Measurements from ENCODE around the gene IFNGR2. TPM values are rescaled to one million over a fixed set of nuclear protein-coding genes. Genes with fewer than 3 reads are reported as not detected.
A peak's percentile ranks its signal among the peaks of the same experiment; 100 is the strongest.

Gene IFNGR2
- total and polyA plus RNA-seq, 2 of the 13 experiments (the other 11 are each of a cell fraction or from before 2014, with no cell fraction given), result 61.3 to 117 TPM

- TF ChIP-seq ATF3 (CRISPR knock-in tag; IDR thresholded peaks at IDR 0.05) (no peak), HDAC2 (CRISPR knock-in tag; IDR thresholded peaks at IDR 0.05) (peak; percentile 84), PCBP1 (IDR thresholded peaks at IDR 0.05; ENCODE audit: borderline replicate concordance, low read depth, low read length) (no peak), PHF21A (CRISPR knock-in tag; IDR thresholded peaks at IDR 0.05) (peak; percentile 78), KLF11 (CRISPR knock-in tag; IDR thresholded peaks at IDR 0.05) (no peak), SMARCC2 (IDR thresholded peaks at IDR 0.05) (no peak), CC2D1A (CRISPR knock-in tag; IDR thresholded peaks at IDR 0.05) (no peak), ZNF382 (CRISPR knock-in tag; IDR thresholded peaks at IDR 0.05; ENCODE audit: borderline replicate concordance) (no peak), ZMAT3 (CRISPR knock-in tag; conservative IDR thresholded peaks at IDR 0.05) (peak; percentile 61; the same call in 1 of the 2 replicates), KLF16 (CRISPR knock-in tag; IDR thresholded peaks at IDR 0.05) (peak in 1 of 2 experiments; percentile 55; a peak in 2 of 4 replicates), ZNF318 (CRISPR knock-in tag; IDR thresholded peaks at IDR 0.05) (no peak)
- TF ChIP-seq, protein P1, sequence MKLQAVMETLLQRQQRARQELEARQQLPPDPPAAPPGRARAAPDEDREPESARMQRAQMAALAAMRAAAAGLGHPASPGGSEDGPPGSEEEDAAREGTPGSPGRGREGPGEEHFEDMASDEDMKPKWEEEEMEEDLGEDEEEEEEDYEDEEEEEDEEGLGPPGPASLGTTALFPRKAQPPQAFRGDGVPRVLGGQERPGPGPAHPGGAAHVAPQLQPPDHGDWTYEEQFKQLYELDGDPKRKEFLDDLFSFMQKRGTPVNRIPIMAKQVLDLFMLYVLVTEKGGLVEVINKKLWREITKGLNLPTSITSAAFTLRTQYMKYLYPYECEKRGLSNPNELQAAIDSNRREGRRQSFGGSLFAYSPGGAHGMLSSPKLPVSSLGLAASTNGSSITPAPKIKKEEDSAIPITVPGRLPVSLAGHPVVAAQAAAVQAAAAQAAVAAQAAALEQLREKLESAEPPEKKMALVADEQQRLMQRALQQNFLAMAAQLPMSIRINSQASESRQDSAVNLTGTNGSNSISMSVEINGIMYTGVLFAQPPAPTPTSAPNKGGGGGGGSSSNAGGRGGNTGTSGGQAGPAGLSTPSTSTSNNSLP (IDR thresholded peaks at IDR 0.05; ENCODE audit: low read depth, low read length), result peak; percentile 94
- TF ChIP-seq, protein P2, sequence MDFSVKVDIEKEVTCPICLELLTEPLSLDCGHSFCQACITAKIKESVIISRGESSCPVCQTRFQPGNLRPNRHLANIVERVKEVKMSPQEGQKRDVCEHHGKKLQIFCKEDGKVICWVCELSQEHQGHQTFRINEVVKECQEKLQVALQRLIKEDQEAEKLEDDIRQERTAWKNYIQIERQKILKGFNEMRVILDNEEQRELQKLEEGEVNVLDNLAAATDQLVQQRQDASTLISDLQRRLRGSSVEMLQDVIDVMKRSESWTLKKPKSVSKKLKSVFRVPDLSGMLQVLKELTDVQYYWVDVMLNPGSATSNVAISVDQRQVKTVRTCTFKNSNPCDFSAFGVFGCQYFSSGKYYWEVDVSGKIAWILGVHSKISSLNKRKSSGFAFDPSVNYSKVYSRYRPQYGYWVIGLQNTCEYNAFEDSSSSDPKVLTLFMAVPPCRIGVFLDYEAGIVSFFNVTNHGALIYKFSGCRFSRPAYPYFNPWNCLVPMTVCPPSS (IDR thresholded peaks at IDR 0.05), result no peak
- TF ChIP-seq, protein P3, sequence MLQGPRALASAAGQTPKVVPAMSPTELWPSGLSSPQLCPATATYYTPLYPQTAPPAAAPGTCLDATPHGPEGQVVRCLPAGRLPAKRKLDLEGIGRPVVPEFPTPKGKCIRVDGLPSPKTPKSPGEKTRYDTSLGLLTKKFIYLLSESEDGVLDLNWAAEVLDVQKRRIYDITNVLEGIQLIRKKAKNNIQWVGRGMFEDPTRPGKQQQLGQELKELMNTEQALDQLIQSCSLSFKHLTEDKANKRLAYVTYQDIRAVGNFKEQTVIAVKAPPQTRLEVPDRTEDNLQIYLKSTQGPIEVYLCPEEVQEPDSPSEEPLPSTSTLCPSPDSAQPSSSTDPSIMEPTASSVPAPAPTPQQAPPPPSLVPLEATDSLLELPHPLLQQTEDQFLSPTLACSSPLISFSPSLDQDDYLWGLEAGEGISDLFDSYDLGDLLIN (CRISPR knock-in tag; IDR thresholded peaks at IDR 0.05; ENCODE audit: borderline replicate concordance), result no peak
These were observed 9.8 kb downstream of the IFNGR2 start (continued) for GRCh38 chr21:33412832-33413519.

Measured in HepG2 (cell line).